Tibial nerve (tissue), 4 donors: ENCODE results near the gene SFXN5. TPM values are rescaled to one million over a fixed set of nuclear protein-coding genes. Genes with fewer than 3 reads are reported as not detected.
"Not testable (repeated sequence)": the region's sequence is repeated elsewhere in the genome, so short reads cannot be mapped to it uniquely, and the experiment has no call there.

ENCODE experiments used
- DNase-seq, 2 donors: peaks; one replicate each; pipeline ENCODE4 v3.0.0-alpha.2; 2019; ENCODE audit warnings: low spot score in 2 of 2
- H3K27ac ChIP-seq, 4 donors: fragments of 200-600 bp; sonication (generic) in 3 of 4; one replicate each; pipeline ENCODE4 v1.5.1; 2017 to 2019; ENCODE audit warnings: mild to moderate bottlenecking in 1 of 4
- H3K27me3 ChIP-seq, 2 donors: fragments of 200-600 bp; sonication (generic) in 1 of 2; one replicate each; pipeline versions ENCODE4 v1.5.1 to v1.6.0; 2017 to 2019
- H3K36me3 ChIP-seq, 3 donors: fragments of 200-600 bp; sonication (generic); one replicate each; pipeline ENCODE4 v1.5.1; 2018 to 2019
- H3K4me1 ChIP-seq, 4 donors: fragments of 200-600 bp; sonication (generic) in 3 of 4; one replicate each; pipeline ENCODE4 v1.5.1; 2017 to 2019
- H3K4me3 ChIP-seq, 4 donors: fragments of 200-600 bp; sonication (generic) in 3 of 4; one replicate each; pipeline ENCODE4 v1.5.1; 2017 to 2019; ENCODE audit warnings: mild to moderate bottlenecking in 1 of 4, moderate library complexity in 1 of 4
- H3K9me3 ChIP-seq, 4 donors: fragments of 200-600 bp; sonication (generic) in 3 of 4; one replicate each; pipeline ENCODE4 v1.5.1; 2017 to 2019
- EP300 ChIP-seq, 2 donors: sonication (generic); formaldehyde crosslinking; IDR thresholded peaks; one replicate each; pipeline ENCODE4 v1.6.1; 2017; ENCODE audit warnings: antibody characterized with exemption in 2 of 2, mild to moderate bottlenecking in 1 of 2
- POLR2A ChIP-seq, 2 donors: fragments of 450-650 bp; IDR thresholded peaks; one replicate each; pipeline ENCODE4 v1.6.1; 2017; ENCODE audit warnings: antibody characterized with exemption in 2 of 2, mild to moderate bottlenecking in 2 of 2, moderate library complexity in 2 of 2
- WGBS, 2 donors: methylation state at CpG; one replicate each; pipeline ENCODE4 v1.1.5; 2018; 5-methylcytosine and 5-hydroxymethylcytosine counted together
- total RNA-seq, 4 donors: library from RNA; depleted of rRNA; stranded (reverse); fragments of >200 nt; gene quantifications; one replicate each; pipeline ENCODE4 v1.1.0, GENCODE V29; 2016
- TF ChIP-seq, protein P1 (sequence below), 5 experiments: fragments of 200-600 bp in 3 of 5; fragments of 450-650 bp in 2 of 5; sonication (generic) in 3 of 5; IDR thresholded peaks; one replicate each; pipeline ENCODE4 v1.5.1; 2016 to 2019; ENCODE audit warnings: antibody characterized with exemption in 5 of 5, mild to moderate bottlenecking in 3 of 5, moderate library complexity in 2 of 5

Gene SFXN5
- total RNA-seq, 4 donors from 2014 or later, result 13.8 to 58.1 (median 21.7) TPM

DNA sequence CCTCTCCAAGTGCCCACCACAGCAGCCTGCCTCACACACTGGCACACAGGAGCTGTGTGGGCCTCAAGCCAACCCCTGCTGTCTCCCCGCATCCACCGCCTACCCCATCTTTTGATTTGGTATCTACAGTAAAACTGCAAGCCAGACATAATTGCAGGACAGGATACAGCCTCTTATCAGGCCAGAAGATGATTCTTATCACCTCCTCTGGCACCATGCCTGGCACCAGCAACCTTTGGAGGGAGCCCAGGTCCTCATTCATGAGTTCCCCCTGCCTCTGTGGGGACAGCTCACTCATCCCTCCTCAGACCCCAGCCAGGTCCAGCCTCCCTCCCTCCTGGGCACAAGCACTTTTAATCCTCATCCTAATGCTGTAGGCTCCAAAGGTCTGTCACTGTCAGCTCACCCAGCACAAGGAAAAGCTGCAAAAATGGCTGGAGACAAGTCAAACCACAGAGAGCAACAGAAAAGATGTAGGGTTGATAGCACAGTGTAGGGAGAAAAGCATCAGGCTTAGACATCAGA lies 31.6 kb upstream of the SFXN5 start:
- TF ChIP-seq POLR2A (IDR thresholded peaks at IDR 0.05), result no peak
- no peak for TF ChIP-seq EP300 (IDR thresholded peaks at IDR 0.05)
- TF ChIP-seq, protein P1, sequence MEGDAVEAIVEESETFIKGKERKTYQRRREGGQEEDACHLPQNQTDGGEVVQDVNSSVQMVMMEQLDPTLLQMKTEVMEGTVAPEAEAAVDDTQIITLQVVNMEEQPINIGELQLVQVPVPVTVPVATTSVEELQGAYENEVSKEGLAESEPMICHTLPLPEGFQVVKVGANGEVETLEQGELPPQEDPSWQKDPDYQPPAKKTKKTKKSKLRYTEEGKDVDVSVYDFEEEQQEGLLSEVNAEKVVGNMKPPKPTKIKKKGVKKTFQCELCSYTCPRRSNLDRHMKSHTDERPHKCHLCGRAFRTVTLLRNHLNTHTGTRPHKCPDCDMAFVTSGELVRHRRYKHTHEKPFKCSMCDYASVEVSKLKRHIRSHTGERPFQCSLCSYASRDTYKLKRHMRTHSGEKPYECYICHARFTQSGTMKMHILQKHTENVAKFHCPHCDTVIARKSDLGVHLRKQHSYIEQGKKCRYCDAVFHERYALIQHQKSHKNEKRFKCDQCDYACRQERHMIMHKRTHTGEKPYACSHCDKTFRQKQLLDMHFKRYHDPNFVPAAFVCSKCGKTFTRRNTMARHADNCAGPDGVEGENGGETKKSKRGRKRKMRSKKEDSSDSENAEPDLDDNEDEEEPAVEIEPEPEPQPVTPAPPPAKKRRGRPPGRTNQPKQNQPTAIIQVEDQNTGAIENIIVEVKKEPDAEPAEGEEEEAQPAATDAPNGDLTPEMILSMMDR (IDR thresholded peaks at IDR 0.05), result no peak
- no peak overlapping the region for H3K4me3 ChIP-seq
- peaks cover 0 to 55% (median 8%) of the 10 kb centered on the region in 4 donors for H3K4me1 ChIP-seq
- H3K27me3 ChIP-seq, result no peaks in the 10 kb centered on the region
- no peaks in the 10 kb centered on the region for H3K9me3 ChIP-seq
- no peaks in the 10 kb centered on the region for H3K36me3 ChIP-seq
- DNase-seq, result no peak
- H3K27ac ChIP-seq, result no peak overlapping the region
- WGBS, 2 donors, result 80 to 81% methylated on average over 2 of the region's 2 CpGs

GRCh38 chr2:73101626-73102256 lies 30.2 kb upstream of the SFXN5 start:
- Histone ChIP-seq H3K9me3 (no peaks in the 10 kb centered on the region), H3K4me1 (peaks cover 0 to 48% (median 1%) of the 10 kb centered on the region in 4 donors), H3K27me3 (no peaks in the 10 kb centered on the region), H3K27ac (no peak overlapping the region), H3K36me3 (no peaks in the 10 kb centered on the region), H3K4me3 (no peak overlapping the region)
- 79 to 80% methylated on average over 12 of the region's 12 CpGs for WGBS, 2 donors
- TF ChIP-seq POLR2A (IDR thresholded peaks at IDR 0.05), result no peak
- no peak for TF ChIP-seq EP300 (IDR thresholded peaks at IDR 0.05)
- TF ChIP-seq, protein P1 (IDR thresholded peaks at IDR 0.05), result no peak
- DNase-seq, result no peak

GRCh38 chr2:73100956-73101355 lies 29.4 kb upstream of the SFXN5 start:
- H3K36me3 ChIP-seq, result no peaks in the 10 kb centered on the region
- TF ChIP-seq EP300 (IDR thresholded peaks at IDR 0.05), result no peak
- TF ChIP-seq, protein P1 (IDR thresholded peaks at IDR 0.05), result no peak
- no peak for TF ChIP-seq POLR2A (IDR thresholded peaks at IDR 0.05)
- H3K4me3 ChIP-seq, result no peak overlapping the region
- no peak for DNase-seq
- H3K4me1 ChIP-seq, result peaks cover 0 to 40% (median 0%) of the 10 kb centered on the region in 4 donors
- no peaks in the 10 kb centered on the region for H3K9me3 ChIP-seq
- no peaks in the 10 kb centered on the region for H3K27me3 ChIP-seq
- H3K27ac ChIP-seq, result no peak overlapping the region
- WGBS, 2 donors, result 95% methylated on average over 4 of the region's 4 CpGs

DNA sequence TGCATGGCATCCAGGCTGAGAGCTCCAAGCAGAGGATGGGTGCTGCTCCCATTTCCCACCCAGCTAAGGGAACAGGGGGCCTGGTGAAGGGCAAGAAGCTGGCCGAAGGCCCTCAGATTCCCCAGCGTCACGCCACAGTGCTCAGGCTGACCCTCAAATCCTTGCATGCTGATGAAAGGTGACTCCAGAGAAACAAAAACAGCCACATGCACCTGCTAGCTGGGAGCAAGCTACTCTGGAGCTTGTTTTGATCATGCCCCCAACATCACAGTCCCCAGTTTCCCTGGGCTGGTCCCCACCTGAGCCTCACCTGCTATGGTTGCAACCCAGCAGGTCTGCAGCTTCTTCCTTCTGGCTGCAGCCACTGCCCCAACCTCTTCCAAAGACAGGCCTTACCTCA lies 28.0 kb upstream of the SFXN5 start:
- Histone ChIP-seq H3K36me3 (no peaks in the 10 kb centered on the region), H3K27ac (no peak overlapping the region), H3K4me1 (peaks cover 0 to 34% (median 0%) of the 10 kb centered on the region in 4 donors), H3K9me3 (no peaks in the 10 kb centered on the region), H3K27me3 (no peaks in the 10 kb centered on the region), H3K4me3 (no peak overlapping the region)
- TF ChIP-seq POLR2A (IDR thresholded peaks at IDR 0.05) (no peak), EP300 (IDR thresholded peaks at IDR 0.05) (no peak)
- TF ChIP-seq, protein P1 (IDR thresholded peaks at IDR 0.05), result no peak
- 94 to 100% methylated on average over 3 of the region's 3 CpGs for WGBS, 2 donors
- DNase-seq, result no peak

GRCh38 chr2:73095910-73096309 lies 24.4 kb upstream of the SFXN5 start:
- peaks cover 0 to 45% (median 3%) of the 10 kb centered on the region in 4 donors for H3K4me1 ChIP-seq
- 61 to 72% methylated on average over 3 of the region's 3 CpGs for WGBS, 2 donors
- TF ChIP-seq EP300 (IDR thresholded peaks at IDR 0.05) (no peak), POLR2A (IDR thresholded peaks at IDR 0.05) (no peak)
- TF ChIP-seq, protein P1 (IDR thresholded peaks at IDR 0.05), result no peak
- H3K4me3 ChIP-seq, result no peak overlapping the region
- DNase-seq, result no peak
- no peaks in the 10 kb centered on the region for H3K36me3 ChIP-seq
- H3K27ac ChIP-seq, result no peak overlapping the region
- no peaks in the 10 kb centered on the region for H3K9me3 ChIP-seq
- H3K27me3 ChIP-seq, result no peaks in the 10 kb centered on the region

GRCh38 chr2:73093601-73094218 lies 22.2 kb upstream of the SFXN5 start:
- WGBS, 2 donors, result 86 to 90% methylated on average over 17 of the region's 17 CpGs
- H3K27ac ChIP-seq, result peak overlapping the region in 1 of 4 donors; percentile 60
- not testable (repeated sequence) for H3K36me3 ChIP-seq, H3K4me3 ChIP-seq, DNase-seq, H3K9me3 ChIP-seq, H3K27me3 ChIP-seq
- peaks cover 0 to 67% (median 3%) of the 10 kb centered on the region in 4 donors for H3K4me1 ChIP-seq
